Fibroblast of pulmonary artery (primary cell): Measurements from ENCODE around the gene GATAD2B.
A peak's percentile ranks its signal among the peaks of the same experiment; 100 is the strongest.

Source experiments
- DNase-seq: peaks from one replicate; pipeline ENCODE4 v3.0.0-alpha.2; 2010; ENCODE audit warnings: low read depth
- H3K4me3 ChIP-seq: replicated peaks from 2 replicates; pipeline ENCODE4 v1.5.1; 2011; ENCODE audit warnings: low read depth, mild to moderate bottlenecking, control low read depth, low read length, moderate library complexity
- CTCF ChIP-seq: IDR thresholded peaks from 2 replicates; pipeline ENCODE4 v1.5.1; 2011; ENCODE audit warnings: mild to moderate bottlenecking, control low read depth, low read length, inconsistent platforms; ENCODE audit errors: missing control alignments

Gene GATAD2B

GRCh38 chr1:153776352-153776751 lies 146.4 kb downstream of the GATAD2B start:
- H3K4me3 ChIP-seq, result peak overlapping the region; percentile 66
- DNase-seq, result no peak
- no peak for TF ChIP-seq CTCF

- peak; percentile 58 for DNase-seq
- H3K4me3 ChIP-seq, result peak overlapping the region; percentile 66
- no peak for TF ChIP-seq CTCF
These were observed 147.1 kb downstream of the GATAD2B start for GRCh38 chr1:153775458-153776327.

GRCh38 chr1:153774780-153775457 lies 147.9 kb downstream of the GATAD2B start, which contains the start of gene SLC27A3:
Gene SLC27A3 (plus strand): TSS chr1:153775407. CDS start chr1:153775498, 91 bp downstream.
- H3K4me3 ChIP-seq, result peak within 1 kb of the TSS; percentile 66
- DNase-seq, result peak; percentile 75
- no peak for TF ChIP-seq CTCF

GRCh38 chr1:153774026-153774595 lies 148.7 kb downstream of the GATAD2B start:
- no peak for DNase-seq
- H3K4me3 ChIP-seq, result no peak overlapping the region

GRCh38 chr1:153773096-153773921 lies 149.5 kb downstream of the GATAD2B start:
- H3K4me3 ChIP-seq, result no peak overlapping the region
- no peak for TF ChIP-seq CTCF
- DNase-seq, result peak; percentile 64

More at GRCh38 chr1:153774026-153774595, 148.7 kb downstream of the GATAD2B start:
- no peak for TF ChIP-seq CTCF

- peak; percentile 62 for TF ChIP-seq CTCF
- H3K4me3 ChIP-seq, result no peak overlapping the region
- DNase-seq, result no peak
These were observed 150.8 kb downstream of the GATAD2B start for GRCh38 chr1:153771841-153772593.
